GM19025 (cell line): ENCODE data around the gene UNC79.

ENCODE experiments used
- ATAC-seq: cut with Tn5 transposase; IDR thresholded peaks from one replicate; pipeline ENCODE4 v1.9.1; 2021; ENCODE audit warnings: mild to moderate bottlenecking, low read depth, moderate library complexity; ENCODE audit not compliant: unreplicated experiment

UNC79 gene

GRCh38 chr14:93743270-93744060, 312.7 kb downstream of the UNC79 start:
- no peak for ATAC-seq

- no peak for ATAC-seq
These were observed 313.4 kb downstream of the UNC79 start for GRCh38 chr14:93744176-93744575.

- no peak for ATAC-seq
These were observed 314.1 kb downstream of the UNC79 start for GRCh38 chr14:93744876-93745275.

- no peak for ATAC-seq
These were observed 315.0 kb downstream of the UNC79 start for GRCh38 chr14:93745603-93746273.

- no peak for ATAC-seq
These were observed 316.4 kb downstream of the UNC79 start for GRCh38 chr14:93747102-93747501.

- no peak for ATAC-seq
These were observed 316.8 kb downstream of the UNC79 start for GRCh38 chr14:93747560-93747959.

GRCh38 chr14:93748208-93749075, 317.7 kb downstream of the UNC79 start:
- ATAC-seq: no peak

- ATAC-seq: no peak
These were observed 318.3 kb downstream of the UNC79 start for GRCh38 chr14:93749076-93749420.

GRCh38 chr14:93751946-93752655, 321.4 kb downstream of the UNC79 start:
- no peak for ATAC-seq

- no peak for ATAC-seq
These were observed 322.3 kb downstream of the UNC79 start for GRCh38 chr14:93752980-93753561.

GRCh38 chr14:93753647-93754046, 322.9 kb downstream of the UNC79 start:
- no peak for ATAC-seq

GRCh38 chr14:93757206-93757605, 326.5 kb downstream of the UNC79 start:
- ATAC-seq: no peak
